IMR-90 (cell line): Measurements from ENCODE around the gene CEMIP2.

Source experiments
- CTCF ChIP-seq: conservative IDR thresholded peaks from 2 replicates; pipeline ENCODE4 v1.5.1; 2012; ENCODE audit warnings: mild to moderate bottlenecking, low read depth, low read length, improper control_type of control experiment
- MAZ ChIP-seq: IDR thresholded peaks from 2 replicates; pipeline ENCODE4 v1.6.1; 2012; ENCODE audit warnings: low read depth, mild to moderate bottlenecking, low read length, improper control_type of control experiment, moderate library complexity, borderline replicate concordance
- POLR2A ChIP-seq: IDR thresholded peaks from 2 replicates; pipeline ENCODE4 v1.6.1; 2012; ENCODE audit warnings: mild to moderate bottlenecking, low read depth, low read length

- TF ChIP-seq CTCF: no peak
- no peak for TF ChIP-seq POLR2A
- no peak for TF ChIP-seq MAZ
Observed at GRCh38 chr9:71767776-71768321, 464 bp downstream of the CEMIP2 start.
